ENCODE results near the gene POLR2F. TPM values are rescaled to one million over a fixed set of nuclear protein-coding genes. Genes with fewer than 3 reads are reported as not detected.

The POLR2F gene
- total RNA-seq, 1 experiment from 2014 or later = 141 TPM

GRCh38 chr22:37991731-37992442, 38.4 kb downstream of the POLR2F start:
- H2BK120ac ChIP-seq (ENCODE audit: low read depth, low read length, poor library complexity, severe bottlenecking) = no peak overlapping the region
- no peaks in the 10 kb centered on the region; the same call in 1 of the 2 replicates for H3K4me1 ChIP-seq (ENCODE audit: insufficient read depth, low read length)
- H2BK12ac ChIP-seq (ENCODE audit: insufficient read length, low read depth, low read length) = no peak overlapping the region
- H4K20me1 ChIP-seq (ENCODE audit: control insufficient read depth, insufficient read depth, insufficient read length) = no peaks in the 10 kb centered on the region
- H2BK15ac ChIP-seq (ENCODE audit: low read depth, low read length) = no peak overlapping the region
- H2BK5ac ChIP-seq (ENCODE audit: insufficient read length, low read length) = no peak overlapping the region
- no peak overlapping the region for H2AK5ac ChIP-seq (ENCODE audit: insufficient read length, low read length)
- no CpG with 5 or more reads among the region's 6 CpGs for WGBS (ENCODE audit: extremely low coverage, insufficient read length, low lambda C conversion rate)
- H3K14ac ChIP-seq (ENCODE audit: insufficient read depth, low read length) = no peak overlapping the region
- DNase-seq = no peak
- H4K91ac ChIP-seq (ENCODE audit: insufficient read length, low read depth, low read length) = no peak overlapping the region
- no peak overlapping the region for H2BK20ac ChIP-seq (ENCODE audit: low read depth, low read length, poor library complexity, severe bottlenecking)
- no peak overlapping the region for H4K5ac ChIP-seq (ENCODE audit: insufficient read length, low read depth, low read length)
- Mint-ChIP-seq H3K4me1 (peaks cover 7 to 13% of the 10 kb centered on the region in 2 experiments), H3K4me3 (no peak overlapping the region), H3K27ac (no peak overlapping the region), H3K9me3 (no peaks in the 10 kb centered on the region), H3K36me3 (ENCODE audit: insufficient read depth in 1 of 3, low read depth in 3 of 3) (no peaks in the 10 kb centered on the region), H3K27me3 (ENCODE audit: low read depth) (peaks cover 8% of the 10 kb centered on the region)
- no peak overlapping the region for H4K8ac ChIP-seq (replicated peaks; ENCODE audit: insufficient read length, low read depth, low read length)
- no peaks in the 10 kb centered on the region for H3K79me1 ChIP-seq (ENCODE audit: insufficient read depth, low read depth, low read length, poor library complexity, severe bottlenecking)
- no peak overlapping the region for H2AFZ ChIP-seq (ENCODE audit: low read length)
- no peak overlapping the region for H3K4me2 ChIP-seq (ENCODE audit: insufficient read depth, insufficient read length, low read length)
- H3K23me2 ChIP-seq (ENCODE audit: insufficient read length, low read depth, low read length, poor library complexity, severe bottlenecking) = no peaks in the 10 kb centered on the region
- no peak overlapping the region for H3K4ac ChIP-seq (ENCODE audit: low read depth, low read length)
- no peak overlapping the region for H3K9ac ChIP-seq (ENCODE audit: extremely low read depth, insufficient read length, low read length)
- H3T11ph ChIP-seq (ENCODE audit: low read length) = no peak overlapping the region
- TF ChIP-seq CTCF (conservative IDR thresholded peaks at IDR 0.05) = no peak
- no peaks in the 10 kb centered on the region for H3K9me3 ChIP-seq (ENCODE audit: control insufficient read depth, low read depth, low read length)
- H3K56ac ChIP-seq (ENCODE audit: insufficient read length, low read depth, low read length) = no peak overlapping the region
- no peak overlapping the region for H3K18ac ChIP-seq (ENCODE audit: insufficient read length, low read depth, low read length)
- no peak overlapping the region for H3K27ac ChIP-seq (ENCODE audit: insufficient read length, low read depth, low read length)
- H3K23ac ChIP-seq (ENCODE audit: insufficient read length, low read depth, low read length) = no peak overlapping the region
- no peaks in the 10 kb centered on the region for H3K27me3 ChIP-seq (ENCODE audit: insufficient read depth, low read length)
- H3K79me2 ChIP-seq (ENCODE audit: insufficient read depth, low read length) = no peaks in the 10 kb centered on the region

Measured in H9 (cell line).